ENCODE measurements around the gene RPRD1B. TPM values are rescaled to one million over a fixed set of nuclear protein-coding genes. Genes with fewer than 3 reads are reported as not detected.
A peak's percentile ranks its signal among the peaks of the same experiment; 100 is the strongest.

The RPRD1B gene
- total RNA-seq, 1 donor from 2014 or later: 41.9 TPM

DNA sequence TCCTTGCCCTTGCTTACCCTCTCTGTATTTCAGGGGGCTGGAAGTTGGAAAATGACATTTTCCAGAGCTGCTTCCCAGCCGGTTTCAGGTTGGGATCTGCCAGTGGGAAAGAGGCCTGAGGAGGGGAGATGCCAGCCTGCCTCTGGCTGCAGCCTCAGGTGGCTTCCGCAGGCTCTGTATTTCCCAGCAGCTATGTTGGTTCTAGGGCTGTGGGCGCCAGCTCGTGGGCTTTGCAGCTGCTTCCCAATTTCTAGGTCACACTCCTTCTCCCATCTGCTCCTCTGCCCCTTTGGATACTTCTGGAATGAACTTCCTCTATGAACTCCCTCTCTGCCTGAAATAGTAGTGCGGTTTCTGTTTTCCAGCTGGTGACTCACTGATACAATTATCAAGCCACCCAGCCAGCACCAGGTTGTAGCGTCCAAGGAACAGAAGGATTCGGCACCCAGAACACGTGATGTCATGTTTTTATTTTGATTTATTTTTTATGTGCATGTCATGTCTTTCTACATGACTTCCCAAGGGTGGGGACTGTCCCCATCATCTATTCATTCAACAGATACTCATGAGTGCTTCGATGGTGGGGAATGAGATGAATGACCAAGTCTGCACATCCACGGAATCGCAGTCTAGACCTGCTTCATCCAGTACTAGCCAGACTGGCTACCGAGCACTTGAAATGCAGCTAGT, 93.5 kb downstream of the RPRD1B start:
- ATAC-seq: peak; percentile 75
- intact Hi-C loops (cut with DNase I): no loop called here
- peak; percentile 41 for DNase-seq (ENCODE audit: low spot score)

DNA sequence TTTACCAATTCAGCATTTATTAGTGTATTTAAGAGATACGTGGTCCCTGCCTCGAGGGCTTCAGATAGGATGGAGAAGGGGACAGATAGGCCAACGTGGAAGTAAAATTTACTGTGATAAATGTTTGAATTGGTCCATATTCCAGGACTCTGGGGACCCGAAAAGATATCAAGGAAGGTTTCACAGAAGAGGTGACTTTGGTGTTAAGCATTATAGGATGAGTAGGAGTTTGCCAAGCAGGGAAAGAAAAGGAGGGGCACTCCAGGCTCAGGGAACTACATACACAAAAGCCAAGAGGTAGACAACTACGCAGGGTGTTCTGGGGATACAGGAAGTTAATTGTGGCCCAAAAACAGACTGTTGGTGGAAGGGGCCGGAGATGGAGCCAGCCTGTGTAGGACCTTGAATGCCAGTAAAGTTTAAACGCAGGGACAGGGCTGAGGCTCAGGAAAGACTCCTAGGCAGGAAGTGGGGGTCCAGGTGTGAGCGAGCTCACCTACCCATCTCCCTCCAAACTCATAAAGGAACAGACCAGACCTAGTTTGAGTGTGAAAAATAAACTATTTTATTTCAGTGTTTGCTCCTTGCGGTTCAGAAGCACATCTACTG, 94.5 kb downstream of the RPRD1B start:
- no peak for ATAC-seq
- intact Hi-C loops (cut with DNase I): no loop called here
- DNase-seq (ENCODE audit: low spot score): no peak

DNA sequence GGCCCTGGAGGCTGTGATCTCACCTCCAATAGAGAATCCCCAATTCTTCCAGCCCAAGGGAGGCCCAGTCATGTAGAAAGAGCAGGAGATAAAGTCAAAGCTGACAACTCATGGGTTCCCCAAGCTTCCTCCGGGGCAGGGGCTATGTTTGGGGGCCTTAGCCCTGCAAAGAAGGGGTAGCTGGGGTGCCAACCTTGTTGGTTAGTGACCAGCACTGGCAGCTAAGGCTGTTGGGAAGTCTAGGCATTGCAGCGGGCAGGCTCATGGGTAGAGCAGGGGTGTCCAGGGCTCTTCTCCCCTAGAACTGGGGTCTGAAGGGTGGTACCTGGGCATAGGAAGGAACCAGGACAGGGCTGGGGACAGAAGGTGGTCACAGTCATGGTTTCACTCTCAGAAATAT, 95.1 kb downstream of the RPRD1B start:
- DNase-seq (ENCODE audit: low spot score) (peak; percentile 23), ATAC-seq (no peak)
- intact Hi-C loops (cut with DNase I): no loop called here

GRCh38 chr20:38129248-38129865, 95.8 kb downstream of the RPRD1B start:
- DNase-seq (ENCODE audit: low spot score) (peak; percentile 32), ATAC-seq (no peak)
- intact Hi-C loops (cut with DNase I): no loop called here

GRCh38 chr20:38129893-38130609, 96.5 kb downstream of the RPRD1B start:
- intact Hi-C loops (cut with DNase I): no loop called here
- DNase-seq (ENCODE audit: low spot score) (peak; percentile 55), ATAC-seq (no peak)

- ATAC-seq: no peak
- intact Hi-C loops (cut with DNase I): no loop called here
- peak; percentile 47 for DNase-seq (ENCODE audit: low spot score)
These were observed 97.4 kb downstream of the RPRD1B start for GRCh38 chr20:38130687-38131587.

- intact Hi-C loops (cut with DNase I): no loop called here
- ATAC-seq: no peak
- DNase-seq (ENCODE audit: low spot score): no peak
These were observed 98.1 kb downstream of the RPRD1B start for GRCh38 chr20:38131588-38132121.

GRCh38 chr20:38132156-38132909, 98.8 kb downstream of the RPRD1B start:
- DNase-seq (ENCODE audit: low spot score) (peak; percentile 53), ATAC-seq (no peak)
- intact Hi-C loops (cut with DNase I): no loop called here

- no peak for ATAC-seq
- DNase-seq (ENCODE audit: low spot score): peak; percentile 31
- intact Hi-C loops (cut with DNase I): no loop called here
These were observed 99.5 kb downstream of the RPRD1B start for GRCh38 chr20:38132910-38133501.

DNA sequence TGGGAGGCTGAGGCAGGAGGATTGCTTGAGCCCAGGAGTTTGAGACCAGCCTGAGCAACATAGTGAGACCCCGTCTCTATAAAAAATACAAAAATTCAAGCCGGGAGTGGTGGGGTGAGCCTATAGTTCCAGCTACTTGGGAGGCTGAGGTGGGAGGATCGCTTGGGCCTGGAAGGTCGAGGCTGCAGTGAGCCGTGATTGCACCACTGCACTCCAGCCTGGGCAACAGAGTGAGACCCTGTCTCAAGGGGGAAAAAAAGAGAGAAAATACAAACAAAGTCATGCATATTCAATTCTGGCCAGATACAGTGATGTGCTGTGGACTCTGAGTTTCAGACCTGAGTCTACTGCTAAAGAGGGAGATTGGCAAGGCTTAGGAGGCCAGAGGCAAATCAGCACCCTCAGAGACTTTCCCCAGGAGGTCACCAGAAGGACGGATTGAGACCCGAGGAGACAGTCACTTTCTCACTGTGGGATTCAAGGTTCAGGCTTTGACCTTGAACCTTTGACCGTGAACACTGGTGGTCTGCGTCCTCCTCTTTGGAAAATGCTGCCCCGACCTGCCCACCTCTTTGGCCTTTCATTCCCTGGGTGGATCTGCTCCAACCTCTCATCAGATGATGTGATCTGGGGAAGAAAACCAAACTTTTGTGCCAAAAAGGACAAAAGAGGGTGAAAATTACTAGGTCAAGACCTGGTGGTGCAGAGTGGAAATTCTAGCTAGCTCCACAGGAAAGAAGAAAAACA, 100.3 kb downstream of the RPRD1B start:
- intact Hi-C loops (cut with DNase I): no loop called here
- DNase-seq (ENCODE audit: low spot score): peak; percentile 60
- peak; percentile 37 for ATAC-seq

- ATAC-seq: peak; percentile 82
- peak; percentile 70 for DNase-seq (ENCODE audit: low spot score)
- intact Hi-C loops (cut with DNase I): no loop called here
These were observed 101.1 kb downstream of the RPRD1B start for GRCh38 chr20:38134427-38135270.

- no peak for DNase-seq (ENCODE audit: low spot score)
- intact Hi-C loops (cut with DNase I): no loop called here
- ATAC-seq: no peak
These were observed 101.7 kb downstream of the RPRD1B start for GRCh38 chr20:38135271-38135650.

DNA sequence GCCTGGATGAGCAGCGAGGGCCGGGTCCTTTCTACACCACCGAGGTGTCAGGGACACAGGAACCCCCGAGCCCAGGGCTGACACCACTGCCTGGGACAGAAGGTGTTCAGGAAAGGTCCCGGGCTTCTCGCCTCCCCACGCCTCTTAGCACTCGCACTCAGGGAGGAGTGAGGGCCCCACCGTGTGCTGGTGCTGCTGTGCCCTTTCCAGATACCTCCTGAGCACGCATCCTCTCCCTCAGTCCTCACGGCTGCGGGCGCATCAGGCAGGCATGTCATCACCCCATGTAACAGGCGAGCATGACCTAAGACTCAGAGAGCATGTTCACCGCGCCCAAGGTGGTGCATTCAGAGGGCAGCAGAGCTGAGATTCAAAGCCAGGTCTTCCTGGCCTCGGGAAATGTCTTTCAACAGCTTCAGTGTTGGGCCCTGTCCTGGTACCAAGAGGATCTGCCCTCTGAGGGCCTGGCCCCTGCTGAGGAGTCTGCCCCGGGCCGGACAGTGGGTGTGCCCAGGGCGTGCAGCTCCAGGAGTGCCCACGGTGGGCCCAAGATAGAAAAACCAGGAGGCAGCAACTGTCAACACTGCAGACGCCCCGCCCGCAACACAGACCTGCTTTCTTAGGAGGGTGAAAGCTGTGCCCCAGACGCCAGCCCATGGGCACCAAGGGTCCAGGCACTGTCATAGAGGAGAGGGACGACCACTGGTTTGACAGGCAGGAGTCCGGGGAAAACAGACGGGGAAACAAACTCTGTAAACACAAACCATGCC, 102.3 kb downstream of the RPRD1B start:
- ATAC-seq (no peak), DNase-seq (ENCODE audit: low spot score) (peak; percentile 58)
- intact Hi-C loops (cut with DNase I): no loop called here

DNA sequence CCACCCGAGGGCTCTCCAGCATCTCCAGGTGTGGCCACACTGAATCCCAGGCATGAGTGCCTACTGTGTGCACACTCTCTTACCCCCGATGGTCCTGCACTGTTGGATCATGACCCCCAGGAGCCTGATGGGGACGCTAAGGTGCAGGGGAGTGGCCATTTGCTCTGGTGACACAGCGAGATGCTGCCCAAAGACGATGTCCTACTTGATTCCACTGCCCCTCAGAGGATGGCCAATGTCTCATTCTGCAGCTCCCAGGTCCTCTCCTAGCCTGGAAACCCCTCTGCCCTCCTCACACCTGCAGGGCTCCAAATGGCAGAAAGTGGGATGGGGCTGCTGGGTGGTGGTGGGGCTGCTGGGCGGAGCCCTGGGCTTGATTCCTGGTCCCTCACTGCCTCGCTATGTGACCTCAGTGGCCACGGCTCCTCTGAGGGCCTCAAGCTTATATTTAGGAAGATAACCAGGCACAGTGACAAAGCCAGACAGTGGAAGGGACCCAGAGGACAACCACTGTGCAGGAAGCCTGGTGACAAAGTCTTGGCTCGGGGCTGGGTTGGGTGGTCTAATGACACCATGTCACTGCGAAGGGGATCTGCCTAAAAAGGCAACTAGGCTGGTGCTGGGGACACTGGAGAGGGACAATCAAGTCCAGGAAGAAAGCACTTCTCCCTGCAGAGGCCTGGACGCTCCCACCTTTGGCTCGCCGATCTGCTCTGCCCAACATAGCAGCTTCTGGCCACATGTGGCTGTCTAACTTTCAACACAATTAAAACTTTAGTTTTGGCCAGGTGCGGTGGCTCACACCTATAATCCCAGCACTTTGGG, 103.1 kb downstream of the RPRD1B start:
- DNase-seq (ENCODE audit: low spot score) (peak; percentile 49), ATAC-seq (no peak)
- intact Hi-C loops (cut with DNase I): no loop called here
